H9 (cell line): ENCODE data around the gene KIAA1328. TPM values are rescaled to one million over a fixed set of nuclear protein-coding genes. Genes with fewer than 3 reads are reported as not detected.

Experiments
- DNase-seq: peaks from one replicate; pipeline ENCODE4 v3.0.0-alpha.2; 2017
- H2AFZ ChIP-seq: one replicate; pipeline ENCODE4 v1.6.1; 2013; ENCODE audit warnings: mild to moderate bottlenecking, low read length, control low read depth, moderate library complexity
- H2AK5ac ChIP-seq: 2 replicates; pipeline ENCODE4 v1.6.1; 2013; ENCODE audit warnings: low read length, control low read depth, mixed read lengths; ENCODE audit not compliant: insufficient read length
- H2BK120ac ChIP-seq: one replicate; pipeline ENCODE4 v1.6.1; 2013; ENCODE audit warnings: low read depth, mild to moderate bottlenecking, low read length, control low read depth, inconsistent platforms; ENCODE audit not compliant: poor library complexity, severe bottlenecking
- H2BK12ac ChIP-seq: 2 replicates; pipeline ENCODE4 v1.6.1; 2013; ENCODE audit warnings: low read length, control low read depth, mixed read lengths, low read depth; ENCODE audit not compliant: insufficient read length
- H2BK15ac ChIP-seq: 2 replicates; pipeline ENCODE4 v1.6.1; 2013; ENCODE audit warnings: low read depth, low read length, control low read depth
- H2BK20ac ChIP-seq: one replicate; pipeline ENCODE4 v1.6.1; 2013; ENCODE audit warnings: low read depth, mild to moderate bottlenecking, low read length, control low read depth, inconsistent platforms; ENCODE audit not compliant: poor library complexity, severe bottlenecking
- H2BK5ac ChIP-seq: 2 replicates; pipeline ENCODE4 v1.6.1; 2013; ENCODE audit warnings: low read length, control low read depth, mixed read lengths; ENCODE audit not compliant: insufficient read length
- H3K14ac ChIP-seq: 2 replicates; pipeline ENCODE4 v1.6.1; 2013; ENCODE audit warnings: low read length, control low read depth; ENCODE audit not compliant: insufficient read depth
- H3K18ac ChIP-seq: 2 replicates; pipeline ENCODE4 v1.6.1; 2013; ENCODE audit warnings: low read depth, mild to moderate bottlenecking, mixed read lengths, low read length, control low read depth; ENCODE audit not compliant: insufficient read length
- H3K23ac ChIP-seq: 2 replicates; pipeline ENCODE4 v1.6.1; 2013; ENCODE audit warnings: low read length, control low read depth, mixed read lengths, low read depth; ENCODE audit not compliant: insufficient read length
- H3K23me2 ChIP-seq: 2 replicates; pipeline ENCODE4 v1.6.1; 2013; ENCODE audit warnings: low read depth, mild to moderate bottlenecking, mixed read lengths, low read length, control low read depth; ENCODE audit not compliant: insufficient read length, poor library complexity, severe bottlenecking
- H3K27ac ChIP-seq: 2 replicates; pipeline ENCODE4 v1.5.1; 2013; ENCODE audit warnings: low read length, control low read depth, mixed read lengths, low read depth; ENCODE audit not compliant: insufficient read length
- H3K27me3 ChIP-seq: 2 replicates; pipeline ENCODE4 v1.6.1; 2013; ENCODE audit warnings: low read length, control low read depth, inconsistent platforms; ENCODE audit not compliant: insufficient read depth
- H3K4ac ChIP-seq: 2 replicates; pipeline ENCODE4 v1.6.1; 2013; ENCODE audit warnings: low read depth, mild to moderate bottlenecking, control low read depth, inconsistent platforms, low read length, moderate library complexity
- H3K4me1 ChIP-seq: 2 replicates; pipeline ENCODE4 v1.6.1; 2013; ENCODE audit warnings: low read length, control low read depth, inconsistent platforms; ENCODE audit not compliant: insufficient read depth
- H3K4me2 ChIP-seq: 2 replicates; pipeline ENCODE4 v1.6.1; 2013; ENCODE audit warnings: low read length, control low read depth, mixed read lengths; ENCODE audit not compliant: insufficient read length, insufficient read depth
- H3K56ac ChIP-seq: 2 replicates; pipeline ENCODE4 v1.6.1; 2013; ENCODE audit warnings: low read depth, mild to moderate bottlenecking, mixed read lengths, low read length, control low read depth; ENCODE audit not compliant: insufficient read length
- H3K79me1 ChIP-seq: 2 replicates; pipeline ENCODE4 v1.6.1; 2013; ENCODE audit warnings: low read depth, mild to moderate bottlenecking, moderate library complexity, low read length, control low read depth, inconsistent platforms; ENCODE audit not compliant: insufficient read depth, poor library complexity, severe bottlenecking
- H3K79me2 ChIP-seq: 2 replicates; pipeline ENCODE4 v1.6.1; 2013; ENCODE audit warnings: low read length, control low read depth, inconsistent platforms; ENCODE audit not compliant: insufficient read depth
- H3K9ac ChIP-seq: 2 replicates; pipeline ENCODE4 v1.6.1; 2013; ENCODE audit warnings: low read length, control low read depth, mixed read lengths; ENCODE audit not compliant: insufficient read length; ENCODE audit errors: extremely low read depth
- H3K9me3 ChIP-seq: one replicate; pipeline ENCODE4 v1.6.1; 2013; ENCODE audit warnings: low read depth, low read length, inconsistent platforms; ENCODE audit not compliant: control insufficient read depth
- H3T11ph ChIP-seq: one replicate; pipeline ENCODE4 v1.6.1; 2013; ENCODE audit warnings: mild to moderate bottlenecking, low read length, control low read depth, inconsistent platforms
- H4K20me1 ChIP-seq: one replicate; pipeline ENCODE4 v1.6.1; 2013; ENCODE audit not compliant: control insufficient read depth, insufficient read length, insufficient read depth
- H4K5ac ChIP-seq: 2 replicates; pipeline ENCODE4 v1.6.1; 2013; ENCODE audit warnings: low read depth, mild to moderate bottlenecking, mixed read lengths, low read length, control low read depth; ENCODE audit not compliant: insufficient read length
- H4K8ac ChIP-seq: replicated peaks from 2 replicates; pipeline ENCODE4 v1.6.1; 2013; ENCODE audit warnings: low read length, control low read depth, mixed read lengths, low read depth; ENCODE audit not compliant: insufficient read length
- H4K91ac ChIP-seq: 2 replicates; pipeline ENCODE4 v1.6.1; 2013; ENCODE audit warnings: low read depth, mild to moderate bottlenecking, moderate library complexity, mixed read lengths, low read length, control low read depth; ENCODE audit not compliant: insufficient read length
- H3K27ac Mint-ChIP-seq, 3 experiments: 2 replicates in 2 of 3; 3 replicates in 1 of 3; pipeline ENCODE4 v1.8.0; 2020 to 2021; ENCODE audit warnings: mixed read lengths in 3 of 3, mild to moderate bottlenecking in 1 of 3, moderate library complexity in 1 of 3
- H3K27me3 Mint-ChIP-seq: 2 replicates; pipeline ENCODE4 v1.8.0; 2021; ENCODE audit warnings: low read depth, mild to moderate bottlenecking, moderate library complexity, mixed read lengths
- H3K36me3 Mint-ChIP-seq, 3 experiments: 2 replicates in 2 of 3; 3 replicates in 1 of 3; pipeline ENCODE4 v1.8.0; 2020 to 2021; ENCODE audit warnings: low read depth in 3 of 3, mixed read lengths in 3 of 3; ENCODE audit not compliant: insufficient read depth in 1 of 3
- H3K4me1 Mint-ChIP-seq, 2 experiments: 2 replicates each; pipeline ENCODE4 v1.8.0; 2020; ENCODE audit warnings: mixed read lengths in 2 of 2
- H3K4me3 Mint-ChIP-seq, 2 experiments: 2 replicates in 1 of 2; 3 replicates in 1 of 2; pipeline ENCODE4 v1.8.0; 2020 to 2021; ENCODE audit warnings: mild to moderate bottlenecking in 2 of 2, mixed read lengths in 2 of 2, moderate library complexity in 1 of 2
- H3K9me3 Mint-ChIP-seq, 2 experiments: 2 replicates in 1 of 2; 3 replicates in 1 of 2; pipeline ENCODE4 v1.8.0; 2020; ENCODE audit warnings: mild to moderate bottlenecking in 2 of 2, mixed read lengths in 2 of 2, moderate library complexity in 1 of 2
- CTCF ChIP-seq: fragments of 200-600 bp; sonication (generic); conservative IDR thresholded peaks from 3 replicates; pipeline ENCODE4 v1.8.0; 2021; ENCODE audit warnings: antibody characterized with exemption, mild to moderate bottlenecking
- WGBS: extraction: QIAGEN DNeasy Blood & Tissue Kit; methylation state at CpG from one replicate; pipeline ENCODE4 v1.1.7; 2013; ENCODE audit warnings: missing lambda C conversion rate, low lambda C conversion rate, mixed read lengths; ENCODE audit not compliant: insufficient read length; ENCODE audit errors: extremely low coverage; 5-methylcytosine and 5-hydroxymethylcytosine counted together
- total RNA-seq: library from RNA; stranded (reverse); gene quantifications from 2 replicates; pipeline ENCODE4 v1.2.1, GENCODE V29; 2021

The KIAA1328 gene
- total RNA-seq, 1 experiment from 2014 or later, result 4.9 TPM

DNA sequence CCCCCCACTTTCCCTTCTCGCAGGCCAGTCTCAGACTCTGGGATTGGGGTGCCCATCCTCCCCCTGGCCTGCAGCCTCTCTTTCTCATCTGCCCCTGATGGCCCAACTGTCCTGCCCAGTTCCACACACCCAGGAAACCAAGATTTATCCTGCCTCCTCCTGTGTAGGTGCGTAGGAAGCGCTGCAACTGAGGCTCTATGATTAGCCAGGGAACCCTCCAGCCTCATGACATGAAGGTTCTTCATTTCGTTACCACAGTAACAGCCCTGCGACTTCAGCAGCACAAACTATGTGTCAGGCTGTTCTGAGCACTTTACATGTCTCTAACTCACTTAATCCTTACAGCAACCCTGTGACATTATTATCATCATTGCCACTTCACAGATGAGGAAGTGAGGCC is 430.8 kb downstream of the KIAA1328 start:
- no peak overlapping the region for H3K18ac ChIP-seq
- H3K4ac ChIP-seq, result no peak overlapping the region
- H3K27ac ChIP-seq, result no peak overlapping the region
- no peak overlapping the region for H2AK5ac ChIP-seq
- Mint-ChIP-seq H3K4me1 (peaks cover 0 to 8% of the 10 kb centered on the region in 2 experiments; a peak in 2 of 4 replicates), H3K27me3 (peaks cover 44% of the 10 kb centered on the region), H3K4me3 (no peak overlapping the region), H3K36me3 (no peaks in the 10 kb centered on the region; a peak in 1 of 7 replicates), H3K9me3 (no peaks in the 10 kb centered on the region), H3K27ac (no peak overlapping the region)
- H3K14ac ChIP-seq, result no peak overlapping the region; the same call in 1 of the 2 replicates
- no peak overlapping the region for H2AFZ ChIP-seq
- peaks cover 5% of the 10 kb centered on the region for H3K27me3 ChIP-seq
- no peak overlapping the region for H3K23ac ChIP-seq
- H3K9me3 ChIP-seq, result no peaks in the 10 kb centered on the region
- H2BK12ac ChIP-seq, result no peak overlapping the region
- H3K4me2 ChIP-seq, result no peak overlapping the region
- H2BK120ac ChIP-seq, result no peak overlapping the region
- no peak overlapping the region for H2BK15ac ChIP-seq
- no peak overlapping the region for H4K8ac ChIP-seq
- DNase-seq, result no peak
- H3K9ac ChIP-seq, result no peak overlapping the region
- no peaks in the 10 kb centered on the region for H3K79me1 ChIP-seq
- no peak overlapping the region for H3T11ph ChIP-seq
- no peak for TF ChIP-seq CTCF
- no peaks in the 10 kb centered on the region for H4K20me1 ChIP-seq
- H2BK5ac ChIP-seq, result no peak overlapping the region
- no peaks in the 10 kb centered on the region for H3K23me2 ChIP-seq
- H2BK20ac ChIP-seq, result no peak overlapping the region
- no peak overlapping the region for H3K56ac ChIP-seq
- H3K79me2 ChIP-seq, result no peaks in the 10 kb centered on the region
- H4K91ac ChIP-seq, result no peak overlapping the region
- no peaks in the 10 kb centered on the region for H3K4me1 ChIP-seq
- H4K5ac ChIP-seq, result no peak overlapping the region
- WGBS, result no CpG with 5 or more reads among the region's 5 CpGs
